Testis (tissue), 2 donors: ENCODE results near the gene SPOUT1.

ENCODE experiments used
- POLR2A ChIP-seq: fragments of 450-650 bp; IDR thresholded peaks from one replicate; pipeline ENCODE4 v1.6.1; 2017; ENCODE audit warnings: antibody characterized with exemption, mild to moderate bottlenecking, moderate library complexity
- TF ChIP-seq, protein P1 (sequence below), 3 experiments: fragments of 450-650 bp in 2 of 3; fragments of 200-600 bp in 1 of 3; sonication (generic) in 1 of 3; IDR thresholded peaks; one replicate each; pipeline ENCODE4 v1.5.1; 2016 to 2019; ENCODE audit warnings: antibody characterized with exemption in 3 of 3, mild to moderate bottlenecking in 2 of 3, moderate library complexity in 1 of 3

DNA sequence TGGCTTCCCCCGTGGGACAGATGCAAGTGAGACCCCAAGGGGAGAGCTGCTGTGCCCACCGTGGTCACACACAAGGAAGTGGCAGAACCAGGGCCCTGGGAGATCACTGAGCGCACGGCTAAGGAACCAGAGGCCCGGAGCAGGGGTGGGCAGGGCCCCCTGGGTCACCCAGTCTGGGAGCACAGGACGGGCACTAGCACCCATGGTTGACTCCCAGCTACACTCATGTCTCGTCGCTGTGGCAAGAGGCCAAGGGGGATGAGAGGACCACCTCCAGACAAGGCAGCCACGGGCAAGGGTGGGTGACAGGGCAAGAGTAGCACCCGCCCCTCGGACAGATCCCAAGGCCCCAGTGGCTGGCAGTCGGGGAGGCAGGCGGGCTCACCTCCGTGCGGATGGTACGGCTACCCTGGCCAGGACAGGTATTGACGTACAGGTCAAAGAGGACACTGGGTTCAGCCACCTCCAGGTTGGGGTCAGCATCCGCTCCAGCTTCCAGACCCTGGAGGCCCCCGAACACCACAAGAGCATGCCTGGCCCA, 6.2 kb downstream of the SPOUT1 start:
- TF ChIP-seq, protein P1, sequence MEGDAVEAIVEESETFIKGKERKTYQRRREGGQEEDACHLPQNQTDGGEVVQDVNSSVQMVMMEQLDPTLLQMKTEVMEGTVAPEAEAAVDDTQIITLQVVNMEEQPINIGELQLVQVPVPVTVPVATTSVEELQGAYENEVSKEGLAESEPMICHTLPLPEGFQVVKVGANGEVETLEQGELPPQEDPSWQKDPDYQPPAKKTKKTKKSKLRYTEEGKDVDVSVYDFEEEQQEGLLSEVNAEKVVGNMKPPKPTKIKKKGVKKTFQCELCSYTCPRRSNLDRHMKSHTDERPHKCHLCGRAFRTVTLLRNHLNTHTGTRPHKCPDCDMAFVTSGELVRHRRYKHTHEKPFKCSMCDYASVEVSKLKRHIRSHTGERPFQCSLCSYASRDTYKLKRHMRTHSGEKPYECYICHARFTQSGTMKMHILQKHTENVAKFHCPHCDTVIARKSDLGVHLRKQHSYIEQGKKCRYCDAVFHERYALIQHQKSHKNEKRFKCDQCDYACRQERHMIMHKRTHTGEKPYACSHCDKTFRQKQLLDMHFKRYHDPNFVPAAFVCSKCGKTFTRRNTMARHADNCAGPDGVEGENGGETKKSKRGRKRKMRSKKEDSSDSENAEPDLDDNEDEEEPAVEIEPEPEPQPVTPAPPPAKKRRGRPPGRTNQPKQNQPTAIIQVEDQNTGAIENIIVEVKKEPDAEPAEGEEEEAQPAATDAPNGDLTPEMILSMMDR (IDR thresholded peaks at IDR 0.05) = no peak
- no peak for TF ChIP-seq POLR2A
